GM12878 (cell line): ENCODE measurements around the gene GLT8D1. TPM values are rescaled to one million over a fixed set of nuclear protein-coding genes. Genes with fewer than 3 reads are reported as not detected.
A peak's percentile ranks its signal among the peaks of the same experiment; 100 is the strongest.

ENCODE experiments used
- ATAC-seq: fragments of 200-7000 bp; cut with Tn5 transposase; 3 replicates; pipeline ENCODE4 v1.9.1; 2020; ENCODE audit warnings: mild to moderate bottlenecking, moderate library complexity
- BruUV-seq: library from RNA; stranded (reverse); fragments of 400-500 nt; replicated peaks from 2 replicates; lab custom pipeline; 2021; lab: Mats Ljungman, UMichigan
- CTCF ChIA-PET: fragments of 300-600 bp; sonication (Branson Sonifier 250); formaldehyde crosslinking; extraction: SDS; loops from one replicate; lab custom pipeline; 2021; ENCODE audit warnings: inconsistent platforms; lab: Yijun Ruan, JAX
- POLR2A ChIA-PET: fragments of 350-600 bp; formaldehyde crosslinking; extraction: SDS; loops from one replicate; lab custom pipeline; 2021; ENCODE audit warnings: inconsistent platforms; lab: Charles Lee
- RAD21 ChIA-PET: fragments of 300-600 bp; sonication (Branson Sonifier 250); formaldehyde crosslinking; loops from one replicate; lab custom pipeline; 2023; ENCODE audit warnings: antibody characterized with exemption; ENCODE audit not compliant: unreplicated experiment; lab: Charles Lee
- SMC1A ChIA-PET: fragments of 300-600 bp; sonication (Branson Sonifier 250); formaldehyde crosslinking; loops from one replicate; lab custom pipeline; 2023; ENCODE audit not compliant: unreplicated experiment, uncharacterized antibody; lab: Charles Lee
- DNase-seq: peaks from one replicate; pipeline ENCODE4 v3.0.0-alpha.2; 2011; ENCODE audit warnings: low read depth, low spot score
- FAIRE-seq: peaks from 3 replicates; lab custom pipeline; 2011; peaks lifted over from hg19 to GRCh38; lab: Jason Lieb, UNC
- H2AFZ ChIP-seq: 2 replicates; pipeline ENCODE4 v1.6.0; 2011; ENCODE audit warnings: low read depth, low read length, control low read depth; ENCODE audit not compliant: control insufficient read depth
- H3K27ac ChIP-seq: 2 replicates; pipeline ENCODE4 v1.5.1; 2011; ENCODE audit warnings: control low read depth; ENCODE audit not compliant: control insufficient read depth, insufficient read depth
- H3K27me3 ChIP-seq, 2 experiments: replicated peaks in 1 of 2; 2 replicates each; pipeline versions ENCODE4 v1.6.0 to v1.6.1; 2011; ENCODE audit warnings: low read length in 1 of 2; ENCODE audit not compliant: control insufficient read depth in 2 of 2, insufficient read depth in 2 of 2
- H3K36me3 ChIP-seq, 2 experiments: 2 replicates each; pipeline ENCODE4 v1.5.1; 2011; ENCODE audit warnings: low read length in 1 of 2; ENCODE audit not compliant: control insufficient read depth in 2 of 2, insufficient read depth in 2 of 2
- H3K4me1 ChIP-seq: 2 replicates; pipeline ENCODE4 v1.6.1; 2011; ENCODE audit warnings: mild to moderate bottlenecking, low read length, moderate library complexity, mixed read lengths; ENCODE audit not compliant: control insufficient read depth, insufficient read depth
- H3K4me2 ChIP-seq: 2 replicates; pipeline ENCODE4 v1.6.0; 2011; ENCODE audit warnings: control low read depth; ENCODE audit not compliant: control insufficient read depth, insufficient read depth
- H3K4me3 ChIP-seq: fragments of 200-600 bp; sonication (generic); 2 replicates; pipeline ENCODE4 v1.5.1; 2016
- H3K79me2 ChIP-seq: 2 replicates; pipeline ENCODE4 v1.6.0; 2011; ENCODE audit warnings: low read length; ENCODE audit not compliant: control insufficient read depth, insufficient read depth
- H3K9ac ChIP-seq: 2 replicates; pipeline ENCODE4 v1.8.0; 2011; ENCODE audit warnings: low read length, control low read depth, mixed read lengths; ENCODE audit not compliant: control insufficient read depth, insufficient read depth
- H3K9me3 ChIP-seq: replicated peaks from 3 replicates; pipeline ENCODE4 v1.5.1; 2011; ENCODE audit warnings: mild to moderate bottlenecking, low read length; ENCODE audit not compliant: control insufficient read depth, insufficient read depth
- H4K20me1 ChIP-seq: 2 replicates; pipeline ENCODE4 v1.6.0; 2011; ENCODE audit not compliant: control insufficient read depth, insufficient read depth
- BHLHE40 ChIP-seq, 2 experiments: fragments of 450-650 bp in 1 of 2; IDR thresholded peaks; 2 replicates each; pipeline ENCODE4 v1.6.1; 2011 to 2017; ENCODE audit warnings: low read depth in 2 of 2, borderline replicate concordance in 1 of 2, improper control_type of control experiment in 1 of 2, low read length in 1 of 2, mild to moderate bottlenecking in 1 of 2
- DPF2 ChIP-seq: fragments of 450-650 bp; IDR thresholded peaks from 2 replicates; pipeline ENCODE4 v1.6.1; 2017; ENCODE audit warnings: mild to moderate bottlenecking
- E2F8 ChIP-seq: fragments of 450-650 bp; IDR thresholded peaks from 2 replicates; pipeline ENCODE4 v1.6.1; 2018; ENCODE audit warnings: mild to moderate bottlenecking, low read depth, moderate library complexity; ENCODE audit not compliant: partially characterized antibody
- IRF4 ChIP-seq: IDR thresholded peaks from 2 replicates; pipeline ENCODE4 v1.6.1; 2011; ENCODE audit warnings: low read depth, low read length
- NR2C1 ChIP-seq: fragments of 450-650 bp; IDR thresholded peaks from 2 replicates; pipeline ENCODE4 v1.6.1; 2017; ENCODE audit warnings: antibody characterized with exemption, mild to moderate bottlenecking, moderate library complexity
- NR2C2 ChIP-seq: IDR thresholded peaks from 2 replicates; pipeline ENCODE4 v1.6.1; 2011; ENCODE audit warnings: borderline replicate concordance, low read depth; ENCODE audit not compliant: control insufficient read depth, insufficient read length
- PAX5 ChIP-seq: IDR thresholded peaks from 2 replicates; pipeline ENCODE4 v1.6.1; 2011; ENCODE audit warnings: low read depth, low read length, borderline replicate concordance
- PML ChIP-seq: IDR thresholded peaks from 2 replicates; pipeline ENCODE4 v1.6.1; 2012; ENCODE audit warnings: low read length, inconsistent platforms
- POLR2AphosphoS2 ChIP-seq: IDR thresholded peaks from 2 replicates; pipeline ENCODE4 v1.6.1; 2011; ENCODE audit warnings: low read depth, mild to moderate bottlenecking, low read length, improper control_type of control experiment, moderate library complexity
- POLR2AphosphoS5 ChIP-seq: IDR thresholded peaks from 2 replicates; pipeline ENCODE4 v1.6.1; 2011; ENCODE audit warnings: mild to moderate bottlenecking, low read length, inconsistent platforms
- PRDM15 ChIP-seq: fragments of 450-650 bp; formaldehyde crosslinking; IDR thresholded peaks from 2 replicates; pipeline ENCODE4 v1.4.0; 2020; ENCODE audit warnings: mild to moderate bottlenecking, moderate library complexity
- RAD21 ChIP-seq: IDR thresholded peaks from 2 replicates; pipeline ENCODE4 v1.6.1; 2011; ENCODE audit warnings: mild to moderate bottlenecking, low read depth, low read length, moderate library complexity; ENCODE audit not compliant: insufficient read depth
- SIN3A ChIP-seq: IDR thresholded peaks from 2 replicates; pipeline ENCODE4 v1.6.1; 2012; ENCODE audit warnings: low read depth, low read length, improper control_type of control experiment
- SMARCA5 ChIP-seq: fragments of 450-650 bp; IDR thresholded peaks from 2 replicates; pipeline ENCODE4 v1.6.1; 2017; ENCODE audit warnings: mild to moderate bottlenecking
- SREBF1 ChIP-seq: IDR thresholded peaks from 2 replicates; pipeline ENCODE4 v1.6.1; 2012; ENCODE audit warnings: mild to moderate bottlenecking, low read length
- ZBED1 ChIP-seq: IDR thresholded peaks from 2 replicates; pipeline ENCODE4 v1.6.1; 2016; ENCODE audit warnings: borderline replicate concordance
- ZNF384 ChIP-seq: IDR thresholded peaks from 2 replicates; pipeline ENCODE4 v1.6.1; 2012; ENCODE audit warnings: low read depth, mild to moderate bottlenecking, low read length, improper control_type of control experiment, borderline replicate concordance
- ZNF622 ChIP-seq: fragments of 450-650 bp; IDR thresholded peaks from 2 replicates; pipeline ENCODE4 v1.6.1; 2017; ENCODE audit warnings: mild to moderate bottlenecking, inconsistent platforms
- WGBS: methylation state at CpG from one replicate; pipeline ENCODE4 v1.1.6; 2016; ENCODE audit warnings: low lambda C conversion rate; ENCODE audit not compliant: insufficient replicate concordance, insufficient coverage; ENCODE audit errors: missing lambda C conversion rate; 5-methylcytosine and 5-hydroxymethylcytosine counted together
- in situ Hi-C: fragments of 300-500 bp; cut with MboI; formaldehyde crosslinking; loops from 9 replicates; pipeline ENCODE4 v1.14.3; 2018; ENCODE audit warnings: mixed read lengths
- intact Hi-C: fragments of 100-400 bp; cut with micrococcal nuclease; formaldehyde crosslinking; loops from one replicate; pipeline ENCODE4 v1.14.2; 2022; ENCODE audit not compliant: unreplicated experiment
- polyA plus RNA-seq, 11 experiments: library from polyadenylated mRNA; depleted of rRNA in 4 of 11; unstranded in 6 of 11; stranded (reverse) in 5 of 11; fragments of >200 nt; fragmentation: Nextera tagmentation in 4 of 11; fragmentation: Illumina TruSeq in 1 of 11; extraction: Ambion mirVana in 4 of 11; extraction: Trizol in 1 of 11; gene quantifications; 1 replicate in 1 of 11; 2 replicates in 10 of 11; pipeline versions ENCODE4 v1.2.1 to v1.2.3, GENCODE V29; 2011 to 2016; ENCODE audit warnings: inconsistent platforms in 2 of 11, missing spikeins in 2 of 11, low read depth in 1 of 11
- total RNA-seq, 4 experiments: library from RNA; depleted of rRNA in 3 of 4; stranded (reverse); fragments of >200 nt in 3 of 4; fragmentation: Illumina TruSeq in 1 of 4; extraction: Trizol in 1 of 4; gene quantifications; 2 replicates each; pipeline versions ENCODE4 v1.2.1 to v1.2.3, GENCODE V29; 2013 to 2021

The GLT8D1 gene
- total and polyA plus RNA-seq, 10 of the 15 experiments (the other 5 are each of a cell fraction or from before 2014, with no cell fraction given), result 25.3 to 73.4 (median 48.4) TPM

GRCh38 chr3:52704611-52705437 lies 767 bp downstream of the GLT8D1 start:
- ChIA-PET CTCF (no interaction called here), SMC1A (interaction anchor here (0.8 to 3.4 kb wide), 4 partner anchors 8 to 18 kb away, joined by 3 to 17 read pairs (median 4); no protein-coding TSS in a partner anchor), POLR2A (interaction anchor here (0.6 to 4.1 kb wide), 7 partner anchors 8 to 510 kb away, joined by 3 to 25 read pairs (median 4); partner anchors contain the start of gene GNL3), RAD21 (interaction anchor here (0.9 to 2.2 kb wide), 3 partner anchors 8 to 66 kb away, joined by 4 to 8 read pairs (median 5); partner anchors contain the start of gene NEK4)
- peak overlapping the region; percentile 92 for H3K4me2 ChIP-seq
- H4K20me1 ChIP-seq, result no peaks in the 10 kb centered on the region
- ATAC-seq (peak; percentile 8), FAIRE-seq (no peak), DNase-seq (no peak)
- intact Hi-C loops (loop anchor here (2.0 to 10.0 kb wide), 2 partner anchors 18 to 340 kb away; partner anchors contain the start of genes GNL3 and SFMBT1), in situ Hi-C loops (no loop called here)
- peak overlapping the region; percentile 90 for H3K4me3 ChIP-seq
- H3K27me3 ChIP-seq, result no peaks in the 10 kb centered on the region
- TSS peak; percentile 80 for BruUV-seq
- peaks cover 3 to 12% of the 10 kb centered on the region in 2 experiments; a peak in 3 of 4 replicates for H3K36me3 ChIP-seq
- H3K27ac ChIP-seq, result peak overlapping the region; percentile 75
- no peaks in the 10 kb centered on the region for H3K9me3 ChIP-seq
- H3K9ac ChIP-seq, result peak overlapping the region; percentile 91
- peak overlapping the region; percentile 100 for H2AFZ ChIP-seq
- H3K79me2 ChIP-seq, result peaks cover 63% of the 10 kb centered on the region
- peaks cover 23% of the 10 kb centered on the region for H3K4me1 ChIP-seq
- WGBS, result 2% methylated on average over 22 of the region's 22 CpGs
- no peak for TF ChIP-seq SMARCA5
- TF ChIP-seq E2F8, result no peak
- TF ChIP-seq RAD21, result no peak
- no peak for TF ChIP-seq POLR2AphosphoS2
- TF ChIP-seq PAX5, result no peak
- TF ChIP-seq ZNF384, result no peak
- TF ChIP-seq PML, result no peak
- TF ChIP-seq PRDM15 (CRISPR knock-in tag), result no peak
- no peak for TF ChIP-seq NR2C1
- 0 out of 2 replicates have a peak, but pooled peaks have one; percentile 16 for TF ChIP-seq POLR2AphosphoS5
- TF ChIP-seq DPF2, result no peak
- TF ChIP-seq IRF4, result no peak
- no peak for TF ChIP-seq SREBF1
- TF ChIP-seq NR2C2, result no peak
- no peak for TF ChIP-seq ZBED1
- TF ChIP-seq BHLHE40 (IDR thresholded peaks at IDR 0.05; ENCODE audit: borderline replicate concordance in 1 of 2, low read depth in 2 of 2, low read length in 1 of 2), result peak; percentile 59 to 70; a peak in 2 of 4 replicates
- no peak for TF ChIP-seq SIN3A
- no peak for TF ChIP-seq ZNF622
